Smooth muscle cell (in vitro differentiated cells): Measurements from ENCODE around the gene ZBTB2. TPM values are rescaled to one million over a fixed set of nuclear protein-coding genes. Genes with fewer than 3 reads are reported as not detected.

Experiments
- DNase-seq: peaks from one replicate; lab custom pipeline; 2025; ENCODE audit not compliant: unreplicated experiment; lab: John Stamatoyannopoulos, UW
- H2AFZ ChIP-seq: fragments of 200-600 bp; sonication (generic); 2 replicates; pipeline ENCODE4 v1.6.0; 2016; ENCODE audit warnings: antibody characterized with exemption, low read depth, mild to moderate bottlenecking
- H3F3A ChIP-seq: fragments of 200-600 bp; sonication (generic); 2 replicates; pipeline ENCODE4 v1.6.0; 2017; ENCODE audit warnings: antibody characterized with exemption, low read depth
- H3K27ac ChIP-seq: fragments of 200-600 bp; sonication (generic); 2 replicates; pipeline ENCODE4 v1.5.1; 2016; ENCODE audit warnings: low read depth, mild to moderate bottlenecking
- H3K27me3 ChIP-seq: fragments of 200-600 bp; sonication (generic); 2 replicates; pipeline ENCODE4 v1.6.1; 2016; ENCODE audit warnings: low read depth, mild to moderate bottlenecking
- H3K36me3 ChIP-seq: fragments of 200-600 bp; sonication (generic); 2 replicates; pipeline ENCODE4 v1.5.1; 2016; ENCODE audit warnings: low read depth
- H3K4me1 ChIP-seq: fragments of 200-600 bp; sonication (generic); 2 replicates; pipeline ENCODE4 v1.5.1; 2016; ENCODE audit warnings: low read depth
- H3K4me2 ChIP-seq: fragments of 200-600 bp; sonication (generic); 2 replicates; pipeline ENCODE4 v1.6.0; 2016; ENCODE audit warnings: mild to moderate bottlenecking
- H3K4me3 ChIP-seq: fragments of 200-600 bp; sonication (generic); 2 replicates; pipeline ENCODE4 v1.5.1; 2016; ENCODE audit warnings: mild to moderate bottlenecking
- H3K79me2 ChIP-seq: fragments of 200-600 bp; sonication (generic); 2 replicates; pipeline ENCODE4 v1.6.0; 2016; ENCODE audit warnings: low read depth, mild to moderate bottlenecking
- H3K9ac ChIP-seq: fragments of 200-600 bp; sonication (generic); 2 replicates; pipeline ENCODE4 v1.6.0; 2016; ENCODE audit warnings: low read depth
- H3K9me3 ChIP-seq: fragments of 200-600 bp; sonication (generic); replicated peaks from 2 replicates; pipeline ENCODE4 v1.5.1; 2016; ENCODE audit warnings: low read depth
- H4K20me1 ChIP-seq: fragments of 200-600 bp; sonication (generic); 2 replicates; pipeline ENCODE4 v1.6.0; 2016; ENCODE audit warnings: low read depth
- CTCF ChIP-seq: fragments of 200-600 bp; sonication (generic); IDR thresholded peaks from 2 replicates; pipeline ENCODE4 v1.5.1; 2017; ENCODE audit warnings: borderline replicate concordance, mild to moderate bottlenecking, antibody characterized with exemption; ENCODE audit not compliant: insufficient read depth, poor library complexity, severe bottlenecking
- WGBS: methylation state at CpG from one replicate; pipeline ENCODE4 v1.1.7; 2016; ENCODE audit warnings: low lambda C conversion rate; 5-methylcytosine and 5-hydroxymethylcytosine counted together
- polyA plus RNA-seq: library from polyadenylated mRNA; unstranded; fragments of >200 nt; fragmentation: Nextera tagmentation; extraction: Ambion mirVana; gene quantifications from 2 replicates; pipeline ENCODE4 v1.2.1, GENCODE V29; 2016
- total RNA-seq: library from RNA; depleted of rRNA; stranded (reverse); fragments of >200 nt; gene quantifications from 2 replicates; pipeline ENCODE4 v1.2.3, GENCODE V29; 2014

ZBTB2 gene
- total and polyA plus RNA-seq, 2 experiments from 2014 or later = 7.1 to 10.7 TPM

GRCh38 chr6:151399679-151400078 lies 8.3 kb upstream of the ZBTB2 start:
- Histone ChIP-seq H3K4me1 (peaks cover 6% of the 10 kb centered on the region), H3K27ac (peak overlapping the region; percentile 84), H3K4me3 (no peak overlapping the region), H3K4me2 (peak overlapping the region; percentile 20), H2AFZ (no peak overlapping the region), H3K9ac (peak overlapping the region; percentile 37), H3K36me3 (no peaks in the 10 kb centered on the region), H4K20me1 (peaks cover 100% of the 10 kb centered on the region), H3K27me3 (no peaks in the 10 kb centered on the region), H3K79me2 (peaks cover 90% of the 10 kb centered on the region), H3F3A (peaks cover 15% of the 10 kb centered on the region), H3K9me3 (no peaks in the 10 kb centered on the region)
- TF ChIP-seq CTCF = no peak
- DNase-seq = no peak
- WGBS = 70% methylated on average over 3 of the region's 3 CpGs

GRCh38 chr6:151393410-151393809 lies 2.1 kb upstream of the ZBTB2 start:
- 92% methylated on average over 4 of the region's 4 CpGs for WGBS
- Histone ChIP-seq H3K4me2 (peak overlapping the region; percentile 96), H3K9me3 (no peaks in the 10 kb centered on the region), H4K20me1 (peaks cover 68% of the 10 kb centered on the region), H3K4me1 (peaks cover 19% of the 10 kb centered on the region), H3F3A (peaks cover 23% of the 10 kb centered on the region), H2AFZ (no peak overlapping the region), H3K27ac (peak overlapping the region; percentile 98), H3K79me2 (peaks cover 72% of the 10 kb centered on the region), H3K27me3 (no peaks in the 10 kb centered on the region), H3K36me3 (no peaks in the 10 kb centered on the region), H3K4me3 (peak overlapping the region; percentile 95), H3K9ac (no peak overlapping the region)
- DNase-seq = no peak
- TF ChIP-seq CTCF = no peak

- Histone ChIP-seq H4K20me1 (peaks cover 58% of the 10 kb centered on the region), H3K36me3 (no peaks in the 10 kb centered on the region), H3F3A (peaks cover 30% of the 10 kb centered on the region), H2AFZ (no peak overlapping the region), H3K27me3 (no peaks in the 10 kb centered on the region), H3K9ac (peak overlapping the region; percentile 51), H3K9me3 (no peaks in the 10 kb centered on the region), H3K4me2 (peak overlapping the region; percentile 96), H3K27ac (peak overlapping the region; percentile 98), H3K79me2 (peaks cover 72% of the 10 kb centered on the region), H3K4me3 (peak overlapping the region; percentile 95), H3K4me1 (peaks cover 24% of the 10 kb centered on the region)
- WGBS = 9% methylated on average over 3 of the region's 3 CpGs
- no peak for TF ChIP-seq CTCF
- no peak for DNase-seq
Observed at GRCh38 chr6:151392427-151392826, 1.1 kb upstream of the ZBTB2 start.

DNA sequence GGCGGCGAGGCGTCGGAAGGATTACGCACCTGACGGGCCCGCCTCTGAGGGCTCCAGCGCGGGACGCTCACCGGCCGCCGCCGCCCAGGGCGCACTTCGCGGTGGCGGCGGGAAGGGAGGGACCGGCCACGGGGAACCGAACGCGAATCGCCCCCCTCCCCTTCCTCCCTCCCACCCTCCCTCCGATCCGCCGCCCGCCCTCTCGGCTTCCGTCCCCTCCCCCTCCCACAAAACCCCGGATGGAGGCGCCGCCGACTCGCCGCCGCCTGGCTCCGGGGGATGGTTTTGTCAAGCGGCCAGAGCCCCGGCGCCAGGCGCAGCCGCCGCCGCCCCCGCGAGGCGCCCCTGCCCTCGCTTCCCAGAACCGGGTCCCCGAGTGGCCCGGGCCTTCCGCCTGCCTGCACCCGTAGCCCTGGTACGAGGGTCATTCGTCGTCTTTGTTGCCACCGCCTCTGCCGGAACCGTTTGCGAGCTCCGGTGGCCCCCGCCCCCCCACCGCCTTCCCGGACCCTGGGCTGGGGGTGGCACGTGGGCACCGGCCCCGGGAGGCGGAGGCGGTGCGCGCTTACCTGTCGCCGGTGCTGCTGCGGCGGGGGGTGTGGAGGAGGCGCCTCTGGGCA lies 398 bp downstream of the ZBTB2 start:
- peak; percentile 75 for DNase-seq
- peak overlapping the region; percentile 96 for H3K4me2 ChIP-seq
- under 1% methylated on average over 42 of the region's 78 CpGs for WGBS

More for the DNA sequence above, 398 bp downstream of the ZBTB2 start:
- H3K9ac ChIP-seq = peak overlapping the region; percentile 98
- no peaks in the 10 kb centered on the region for H3K9me3 ChIP-seq
- peaks cover 33% of the 10 kb centered on the region for H3F3A ChIP-seq
- peak overlapping the region; percentile 98 for H3K27ac ChIP-seq
- peak overlapping the region; percentile 95 for H3K4me3 ChIP-seq
- no peaks in the 10 kb centered on the region for H3K36me3 ChIP-seq
- H3K4me1 ChIP-seq = peaks cover 27% of the 10 kb centered on the region
- H4K20me1 ChIP-seq = peaks cover 43% of the 10 kb centered on the region
- peaks cover 72% of the 10 kb centered on the region for H3K79me2 ChIP-seq
- no peaks in the 10 kb centered on the region for H3K27me3 ChIP-seq
- no peak overlapping the region for H2AFZ ChIP-seq
- no peak for TF ChIP-seq CTCF
